GM19351 (cell line): Measurements from ENCODE around the gene CCDC28A.

Experiments
- ATAC-seq: cut with Tn5 transposase; IDR thresholded peaks from one replicate; pipeline ENCODE4 v1.9.1; 2021; ENCODE audit warnings: mild to moderate bottlenecking, moderate library complexity; ENCODE audit not compliant: unreplicated experiment

The CCDC28A gene

DNA sequence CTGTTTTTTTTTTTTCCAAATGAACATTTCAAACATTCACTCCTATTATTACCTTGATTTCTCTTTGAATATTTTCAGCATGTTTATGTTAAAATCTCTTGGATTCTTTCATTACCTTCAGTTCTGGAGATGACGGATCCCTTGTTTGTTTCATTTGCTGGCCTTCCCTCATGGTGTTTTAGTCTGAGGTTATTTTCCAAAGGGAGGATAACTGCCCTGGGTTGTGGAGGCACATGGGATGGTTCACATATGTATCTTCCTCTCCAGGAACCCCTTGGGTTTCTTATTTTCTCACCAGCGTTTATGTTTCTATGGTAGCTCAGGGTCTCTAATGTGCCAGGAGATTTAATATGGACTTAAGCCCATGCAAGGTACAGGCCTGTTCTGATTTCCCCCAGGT, 58.6 kb downstream of the CCDC28A start:
- no peak for ATAC-seq

- ATAC-seq: no peak
Observed at GRCh38 chr6:138833816-138834539, 60.4 kb downstream of the CCDC28A start.

DNA sequence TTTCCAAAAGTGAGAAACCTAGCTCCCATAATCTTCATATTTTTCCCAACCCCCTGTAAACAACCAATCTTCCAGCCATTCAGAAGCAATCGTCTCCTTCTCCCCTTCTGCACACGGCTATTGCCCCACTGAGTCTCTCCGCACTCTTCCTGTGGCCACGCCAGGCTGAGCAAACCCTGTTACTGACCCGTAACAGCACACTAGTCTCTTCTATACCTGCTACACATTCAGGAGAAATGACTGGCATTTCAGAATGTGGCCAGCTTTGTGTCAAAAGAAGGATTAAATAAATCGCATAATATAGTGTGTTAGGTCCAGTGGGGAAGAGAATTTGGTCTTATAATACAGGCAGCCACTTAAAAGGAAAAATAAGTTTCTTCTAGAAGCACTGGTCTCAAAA, 63.7 kb downstream of the CCDC28A start:
- ATAC-seq: no peak
